NOMO-1 (cell line): ENCODE results near the gene BDNF.

Experiments
- DNase-seq, 2 experiments: peaks; one replicate each; lab custom pipeline; 2025; ENCODE audit not compliant: unreplicated experiment in 2 of 2; lab: John Stamatoyannopoulos, UW

Gene BDNF

GRCh38 chr11:27605422-27605821, 94.8 kb downstream of the BDNF start:
- no peak for DNase-seq
